NCI-H187 treated with DMSO at 0.1 percent for 48 hours (cell line): ENCODE measurements around the gene IZUMO4.

Experiments used
- DNase-seq: peaks from one replicate; lab custom pipeline; 2025; lab: John Stamatoyannopoulos, UW

IZUMO4 gene

DNA sequence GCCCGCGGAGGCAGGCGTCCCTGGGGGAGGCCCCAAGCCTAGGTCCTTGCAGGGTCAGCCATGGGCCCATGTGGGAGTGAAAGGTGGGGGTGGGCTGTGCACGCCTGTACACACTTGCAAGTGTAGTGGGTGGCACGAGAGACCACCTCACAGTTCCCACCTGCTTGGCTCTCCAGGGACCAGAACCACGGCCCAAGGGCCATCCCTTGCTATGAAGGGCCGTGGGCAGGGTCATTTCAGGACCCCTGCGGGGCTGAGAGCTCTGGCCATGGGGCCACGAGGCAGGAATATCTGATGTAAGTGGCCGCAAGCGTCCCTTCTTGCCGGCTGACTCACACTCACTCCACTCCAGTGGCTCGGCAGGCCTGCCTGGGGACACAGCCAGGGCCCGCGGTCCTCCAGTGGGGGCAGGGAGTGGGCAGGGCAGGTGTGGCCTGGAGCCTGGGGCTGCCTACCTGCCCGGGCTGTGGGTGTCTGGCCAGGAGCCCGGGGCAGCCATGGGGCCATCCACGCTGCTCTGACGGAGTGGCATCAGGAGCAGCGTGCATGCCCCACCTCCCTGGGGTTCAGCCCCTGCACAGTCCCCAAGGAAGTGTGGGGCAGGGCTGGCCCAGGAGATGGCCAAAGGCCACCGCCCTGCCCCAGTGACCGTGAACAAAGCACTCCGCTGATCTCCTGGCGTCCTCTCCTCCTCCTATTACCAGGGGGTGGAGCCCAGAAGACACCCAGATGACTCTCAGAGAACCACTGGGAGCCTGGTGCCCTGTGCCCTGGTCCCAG is 37.1 kb upstream of the IZUMO4 start:
- no peak for DNase-seq

GRCh38 chr19:2060884-2061494 is 35.7 kb upstream of the IZUMO4 start:
- no peak for DNase-seq

DNA sequence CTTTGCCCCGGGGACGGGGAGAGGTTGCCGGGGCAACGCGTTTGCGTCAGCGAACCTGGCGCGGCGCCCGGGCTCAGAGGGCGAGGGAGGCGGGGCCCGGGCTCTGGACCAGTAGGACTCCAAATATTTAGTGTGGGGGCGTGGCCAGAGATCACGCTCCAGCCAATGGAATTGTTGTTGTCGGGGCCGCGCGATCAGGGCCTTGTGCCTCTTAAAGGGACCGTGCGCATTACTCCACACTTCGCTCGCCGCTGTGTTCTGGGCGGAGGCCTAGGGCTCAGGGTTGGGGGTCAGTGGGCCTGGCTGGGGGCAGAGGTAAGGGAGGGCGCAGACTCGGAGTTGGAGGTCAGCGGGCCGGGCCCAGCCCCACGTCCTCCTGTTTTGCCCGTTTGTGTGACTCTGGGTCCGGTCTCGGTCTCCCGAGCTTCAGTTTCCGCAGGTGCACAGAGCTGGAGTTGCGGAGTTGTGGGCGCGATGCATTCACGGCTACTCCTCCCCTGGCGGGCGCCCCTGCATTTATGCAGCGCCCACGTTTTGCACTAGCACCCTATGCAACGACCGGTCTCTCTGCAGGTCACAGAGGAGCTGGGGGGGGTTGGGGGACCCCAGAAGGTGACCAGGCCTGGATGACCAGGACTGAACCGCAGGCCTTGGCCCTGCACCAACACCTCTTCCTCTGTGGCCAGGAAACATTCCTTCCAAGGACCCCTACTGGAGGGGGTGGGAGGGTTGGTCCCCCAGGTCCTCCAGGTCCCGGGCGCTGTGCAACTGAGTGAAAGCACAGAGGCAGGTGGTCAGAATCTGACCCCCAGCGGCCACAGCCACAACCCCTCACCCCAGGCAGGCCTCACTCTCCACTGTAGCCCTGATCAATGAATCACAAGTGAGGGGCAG is 35.0 kb upstream of the IZUMO4 start:
- peak; percentile 97 for DNase-seq

- no peak for DNase-seq
Measured at GRCh38 chr19:2062389-2062729, 34.4 kb upstream of the IZUMO4 start.

DNA sequence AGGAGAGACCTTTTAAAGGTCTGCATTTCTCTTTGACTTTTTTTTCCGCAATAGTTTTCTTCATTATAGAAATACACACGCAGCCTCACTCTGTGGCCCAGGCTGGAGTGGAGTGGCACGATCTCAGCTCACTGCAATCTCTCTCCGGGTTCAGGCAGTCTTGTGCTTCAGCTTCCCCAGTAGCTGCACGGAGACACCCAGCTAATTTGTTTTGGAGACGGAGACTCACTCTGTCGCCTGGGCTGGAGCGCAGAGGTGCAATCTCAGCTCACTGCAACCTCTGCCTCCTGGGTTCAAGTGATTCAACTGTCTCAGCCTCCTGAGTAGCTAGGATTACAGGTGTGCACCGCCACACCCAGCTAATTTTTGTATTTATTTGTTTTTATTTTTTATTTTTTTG is 33.9 kb upstream of the IZUMO4 start:
- no peak for DNase-seq

GRCh38 chr19:2063824-2064223 is 32.9 kb upstream of the IZUMO4 start:
- DNase-seq = no peak

- DNase-seq = no peak
Measured at GRCh38 chr19:2064395-2064787, 32.3 kb upstream of the IZUMO4 start.

DNA sequence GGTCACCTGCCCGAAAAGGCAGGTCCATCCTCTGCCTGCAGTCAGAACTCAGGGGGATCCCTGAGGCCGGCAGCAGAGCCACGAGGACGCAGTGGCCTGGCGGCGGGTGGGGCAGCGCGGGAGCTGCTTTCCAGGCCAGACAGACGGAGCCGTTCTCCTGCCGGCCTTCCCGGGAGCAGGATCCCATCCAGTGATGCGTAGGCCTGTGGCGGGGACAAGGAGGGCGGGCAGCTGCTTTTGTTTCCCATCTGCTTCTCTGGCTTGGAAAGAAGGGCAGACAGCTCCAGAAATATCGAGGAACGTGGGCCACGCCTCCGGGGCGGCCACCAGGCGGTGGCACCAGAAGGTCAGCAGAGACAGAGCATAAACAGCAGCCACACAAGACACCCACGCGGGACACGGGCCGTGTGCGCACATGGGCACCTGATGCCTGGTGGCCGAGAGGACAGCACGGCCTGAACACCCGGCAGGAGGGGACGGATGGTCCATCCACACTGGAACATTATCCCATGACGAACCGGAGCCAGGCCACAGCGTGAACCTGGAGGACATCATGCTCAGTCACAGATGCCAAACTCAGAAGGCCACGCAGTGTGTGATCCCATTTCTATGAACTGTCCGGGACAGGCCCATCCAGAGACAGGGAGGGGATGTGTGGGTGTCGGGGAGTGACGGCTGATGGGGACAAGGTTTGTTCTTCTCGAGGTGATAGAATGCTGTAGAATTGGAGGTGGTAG is 31.8 kb upstream of the IZUMO4 start:
- no peak for DNase-seq

DNA sequence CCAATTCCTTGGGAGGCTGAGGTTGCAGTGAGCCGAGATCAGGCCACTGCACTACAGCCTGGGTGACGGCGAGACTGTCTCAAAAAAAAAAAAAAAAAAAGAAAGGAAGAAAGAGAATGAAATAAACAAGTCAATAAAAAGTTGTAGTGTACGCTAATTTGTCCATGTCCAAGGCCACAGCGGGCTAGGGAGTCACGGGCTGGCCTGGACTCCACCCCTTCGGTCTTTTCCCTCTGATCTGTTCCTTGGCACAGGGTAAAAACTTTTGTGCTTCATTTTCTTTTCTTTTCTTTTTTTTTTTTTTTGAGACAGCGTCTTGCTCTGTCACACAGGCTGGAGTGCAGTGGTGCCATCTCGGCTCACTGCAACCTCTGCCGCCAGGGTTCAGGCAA is 26.3 kb upstream of the IZUMO4 start:
- DNase-seq = no peak

- DNase-seq = no peak
Measured at GRCh38 chr19:2070986-2071673, 25.6 kb upstream of the IZUMO4 start.

DNA sequence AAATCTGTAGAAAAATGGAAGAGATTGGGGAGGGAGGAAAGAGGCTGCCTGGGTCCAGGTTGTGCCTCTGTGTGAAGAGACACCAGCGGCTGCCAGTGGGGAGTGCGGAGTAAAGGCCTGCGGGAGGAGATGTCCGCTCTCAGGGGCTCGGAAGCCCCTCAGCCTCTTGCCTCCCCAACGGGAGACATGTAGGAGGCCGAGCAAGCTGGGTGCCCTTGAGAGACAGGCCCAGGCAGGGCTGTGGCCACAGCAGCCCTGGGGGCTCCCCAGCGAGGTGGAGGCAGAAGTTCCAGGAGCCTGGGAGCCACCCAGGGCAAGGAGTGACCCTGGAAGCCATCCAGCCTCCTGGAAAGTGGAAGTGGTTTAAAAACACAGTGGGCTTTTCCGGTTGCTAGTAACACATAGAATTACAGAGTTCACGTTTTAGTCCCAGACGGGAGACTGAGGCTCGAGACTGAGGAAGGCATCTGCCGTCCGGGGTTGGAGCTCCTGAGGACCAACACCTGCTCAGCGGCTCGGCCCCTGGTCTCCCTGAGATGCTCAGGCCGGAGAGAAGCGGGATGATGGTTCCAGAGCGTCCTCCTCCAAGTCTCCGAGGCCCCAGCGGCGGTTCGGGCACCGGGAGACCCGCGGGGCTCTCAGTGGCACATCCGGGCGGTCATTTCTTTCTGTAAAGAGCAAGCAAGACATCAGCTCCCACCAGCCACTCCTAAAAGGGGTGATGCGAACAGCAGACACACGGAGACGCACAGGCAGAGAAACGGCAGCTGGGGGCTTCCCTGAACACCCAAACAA is 23.8 kb upstream of the IZUMO4 start:
- no peak for DNase-seq

- DNase-seq = no peak
Measured at GRCh38 chr19:2076526-2076944, 20.2 kb upstream of the IZUMO4 start.

GRCh38 chr19:2077398-2077797 is 19.3 kb upstream of the IZUMO4 start:
- DNase-seq = no peak

GRCh38 chr19:2077833-2078619 is 18.7 kb upstream of the IZUMO4 start:
- DNase-seq = no peak

DNA sequence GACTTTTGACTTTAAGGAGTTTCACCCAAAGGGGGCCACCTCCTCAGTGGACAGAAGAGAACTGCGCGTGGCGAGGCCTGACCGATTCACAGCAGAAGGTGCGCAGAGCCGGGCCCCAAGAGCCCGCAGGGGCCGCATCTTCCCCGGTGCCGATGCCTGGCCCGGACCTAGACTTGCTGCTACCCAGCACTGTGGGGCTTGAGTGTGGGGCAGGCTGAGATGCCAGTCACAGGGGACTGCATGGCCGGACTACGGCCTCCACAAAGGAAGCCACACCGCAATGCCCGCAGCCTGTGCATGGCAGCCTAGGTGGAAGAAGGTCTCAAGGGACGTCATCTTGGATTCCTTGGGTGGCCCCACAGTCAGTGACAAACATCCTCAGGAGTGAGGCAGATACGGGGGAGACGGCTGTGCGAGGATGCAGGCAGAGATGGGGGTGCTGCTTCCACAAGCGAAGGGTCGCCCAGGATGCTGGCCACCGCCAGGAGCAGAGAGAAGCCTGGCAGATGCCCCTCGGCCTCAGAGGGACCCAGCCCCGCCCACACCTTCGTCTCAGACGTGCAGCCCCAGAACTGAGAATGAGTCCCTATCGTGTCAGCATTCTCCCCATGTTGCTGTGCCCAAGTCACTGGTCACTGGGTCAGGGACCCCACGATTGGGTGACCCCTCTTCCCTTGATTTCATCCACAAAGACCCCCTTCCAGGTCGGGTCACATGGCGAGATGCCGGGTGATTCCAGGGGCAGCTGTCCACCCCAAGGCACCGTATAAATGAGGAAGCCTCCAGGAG is 17.4 kb upstream of the IZUMO4 start:
- DNase-seq = no peak

- DNase-seq = no peak
Measured at GRCh38 chr19:2079865-2080301, 16.8 kb upstream of the IZUMO4 start.

- no peak for DNase-seq
Measured at GRCh38 chr19:2080336-2080988, 16.3 kb upstream of the IZUMO4 start.
